Measurements from ENCODE around the gene P2RX3. TPM values are rescaled to one million over a fixed set of nuclear protein-coding genes. Genes with fewer than 3 reads are reported as not detected.

P2RX3 gene
- total RNA-seq, 2 experiments from 2014 or later = not detected

GRCh38 chr11:57313788-57314135, 24.4 kb upstream of the P2RX3 start:
- H3K9me3 Mint-ChIP-seq = no peaks in the 10 kb centered on the region
- POLR2A ChIA-PET = no interaction called here

GRCh38 chr11:57314221-57314973, 23.8 kb upstream of the P2RX3 start:
- DNase-seq (no peak), ATAC-seq (ENCODE audit: low read depth) (no peak)
- H3K4me3 Mint-ChIP-seq = no peak overlapping the region
- H3K9me3 Mint-ChIP-seq = no peaks in the 10 kb centered on the region
- no peaks in the 10 kb centered on the region for H3K27me3 Mint-ChIP-seq
- peaks cover 5% of the 10 kb centered on the region for H3K36me3 Mint-ChIP-seq
- POLR2A ChIA-PET = interaction anchor here (1.6 to 4.0 kb wide), 2 partner anchors 11 to 21 kb away, joined by 6 to 34 read pairs; partner anchors contain the start of genes SSRP1 and TNKS1BP1
- peaks cover 15% of the 10 kb centered on the region for H3K4me1 Mint-ChIP-seq
- peak overlapping the region; percentile 42 for H3K27ac Mint-ChIP-seq

More at GRCh38 chr11:57313788-57314135, 24.4 kb upstream of the P2RX3 start:
- peak overlapping the region; percentile 42 for H3K27ac Mint-ChIP-seq
- ATAC-seq (ENCODE audit: low read depth) = no peak
- DNase-seq = no peak
- no peaks in the 10 kb centered on the region for H3K27me3 Mint-ChIP-seq
- peaks cover 15% of the 10 kb centered on the region for H3K4me1 Mint-ChIP-seq
- no peak overlapping the region for H3K4me3 Mint-ChIP-seq
- H3K36me3 Mint-ChIP-seq = peaks cover 3% of the 10 kb centered on the region

GRCh38 chr11:57315491-57315890, 22.7 kb upstream of the P2RX3 start:
- POLR2A ChIA-PET = interaction anchor here (1.6 to 4.0 kb wide), 2 partner anchors 10 to 20 kb away, joined by 6 to 34 read pairs; partner anchors contain the start of genes SSRP1 and TNKS1BP1
- peak; percentile 54 for DNase-seq
- Mint-ChIP-seq H3K9me3 (no peaks in the 10 kb centered on the region), H3K27me3 (no peaks in the 10 kb centered on the region), H3K36me3 (peaks cover 5% of the 10 kb centered on the region), H3K27ac (no peak overlapping the region), H3K4me1 (peaks cover 15% of the 10 kb centered on the region), H3K4me3 (no peak overlapping the region)
- ATAC-seq (ENCODE audit: low read depth) = peak; percentile 62

DNA sequence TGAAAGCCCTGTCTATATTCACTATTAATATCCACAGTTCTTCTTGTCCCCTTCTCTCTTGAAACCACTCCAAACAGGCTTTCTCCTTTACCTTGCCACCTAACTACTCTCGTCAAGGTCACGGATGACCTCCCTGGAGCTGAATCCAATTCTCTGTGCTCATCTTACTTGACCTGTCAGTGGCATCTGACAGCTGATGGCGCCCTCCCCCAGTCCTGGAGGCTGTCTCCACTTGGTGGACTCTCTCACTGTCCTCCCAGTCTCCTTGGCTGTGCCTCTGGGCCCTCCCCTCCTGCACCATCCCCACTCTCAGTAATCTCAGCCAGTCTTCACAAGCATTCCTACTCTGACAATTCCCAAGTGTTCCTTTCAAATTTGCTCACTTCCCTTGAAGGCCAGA, 22.1 kb upstream of the P2RX3 start:
- POLR2A ChIA-PET = interaction anchor here (1.6 to 4.0 kb wide), 2 partner anchors 9 to 19 kb away, joined by 6 to 34 read pairs; partner anchors contain the start of genes SSRP1 and TNKS1BP1

DNA sequence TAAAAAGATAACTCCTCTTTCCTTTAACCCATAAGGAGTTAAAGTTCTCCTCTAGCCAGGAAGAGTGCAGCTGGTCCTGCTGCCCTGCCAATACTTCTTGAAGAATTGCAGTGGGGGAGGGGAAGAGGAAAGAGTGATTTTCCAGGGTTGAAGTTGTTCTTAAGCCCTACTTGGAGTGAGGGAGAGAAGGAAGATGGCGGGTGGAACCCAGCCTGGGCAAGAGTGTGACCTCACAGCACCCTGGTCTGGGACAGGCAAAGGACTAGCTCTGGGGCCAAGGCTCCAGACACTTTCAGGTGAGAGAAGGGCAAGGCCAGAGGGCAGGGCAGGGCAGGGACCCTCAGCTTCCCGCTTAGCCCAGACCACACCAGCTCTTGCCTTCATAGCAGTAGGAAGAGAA, 20.0 kb upstream of the P2RX3 start:
- Mint-ChIP-seq H3K9me3 (no peaks in the 10 kb centered on the region), H3K4me1 (peaks cover 11% of the 10 kb centered on the region), H3K27ac (no peak overlapping the region), H3K4me3 (no peak overlapping the region), H3K36me3 (peaks cover 12% of the 10 kb centered on the region), H3K27me3 (no peaks in the 10 kb centered on the region)
- DNase-seq (no peak), ATAC-seq (ENCODE audit: low read depth) (no peak)
- POLR2A ChIA-PET = interaction anchor here (1.1 to 4.0 kb wide), 2 partner anchors 7 to 13 kb away, joined by 8 to 34 read pairs; partner anchors contain the start of gene TNKS1BP1

More for the DNA sequence above, 22.1 kb upstream of the P2RX3 start:
- no peak for ATAC-seq (ENCODE audit: low read depth)
- Mint-ChIP-seq H3K4me1 (peaks cover 13% of the 10 kb centered on the region), H3K4me3 (no peak overlapping the region), H3K27ac (no peak overlapping the region), H3K36me3 (peaks cover 9% of the 10 kb centered on the region), H3K27me3 (no peaks in the 10 kb centered on the region), H3K9me3 (no peaks in the 10 kb centered on the region)
- no peak for DNase-seq

DNA sequence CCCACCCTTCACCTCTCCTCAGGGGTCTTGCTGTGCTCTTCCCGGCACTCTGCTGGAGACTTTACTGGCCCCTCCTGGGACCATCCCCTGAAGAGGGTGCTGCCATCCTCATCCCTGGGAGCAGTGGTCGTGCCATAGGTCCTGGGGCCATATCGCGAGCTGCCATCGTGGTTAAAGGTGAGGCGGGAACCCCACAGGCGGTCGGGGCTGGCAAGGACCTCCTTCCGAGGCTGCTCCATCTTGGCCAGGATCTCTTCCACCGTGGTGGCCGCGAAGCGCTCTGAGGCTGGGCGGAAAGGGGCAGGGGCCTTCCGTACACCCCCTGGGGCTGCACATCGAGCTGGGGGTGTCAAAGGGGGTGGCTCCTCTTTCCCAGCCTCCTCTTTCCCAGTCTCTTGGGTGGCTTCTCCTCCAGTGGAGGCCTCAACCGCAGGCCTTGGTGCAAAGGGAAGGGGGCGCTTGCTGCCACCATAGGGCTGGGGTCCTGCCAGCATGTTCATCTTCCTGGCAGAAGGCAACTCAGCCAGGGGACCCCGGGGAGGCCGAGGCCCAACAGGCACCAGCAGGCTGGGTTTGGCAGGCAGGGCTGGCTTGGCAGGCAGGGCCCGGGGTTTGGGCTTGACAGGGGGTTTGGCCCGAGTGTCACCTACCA, 18.0 kb upstream of the P2RX3 start:
- Mint-ChIP-seq H3K4me3 (no peak overlapping the region), H3K27me3 (no peaks in the 10 kb centered on the region), H3K36me3 (peaks cover 10% of the 10 kb centered on the region), H3K4me1 (peaks cover 13% of the 10 kb centered on the region), H3K27ac (no peak overlapping the region), H3K9me3 (no peaks in the 10 kb centered on the region)
- DNase-seq (no peak), ATAC-seq (ENCODE audit: low read depth) (no peak)
- POLR2A ChIA-PET = no interaction called here

- Mint-ChIP-seq H3K4me3 (no peak overlapping the region), H3K4me1 (peaks cover 20% of the 10 kb centered on the region), H3K36me3 (peaks cover 14% of the 10 kb centered on the region), H3K9me3 (no peaks in the 10 kb centered on the region), H3K27ac (peak overlapping the region; percentile 39), H3K27me3 (no peaks in the 10 kb centered on the region)
- POLR2A ChIA-PET = interaction anchor here (2.1 kb wide), 1 partner anchor 14 kb away, joined by 10 read pairs; the partner anchor contains the start of gene SSRP1
- ATAC-seq (ENCODE audit: low read depth) (no peak), DNase-seq (no peak)
Measured at GRCh38 chr11:57320719-57321387, 17.3 kb upstream of the P2RX3 start.

DNA sequence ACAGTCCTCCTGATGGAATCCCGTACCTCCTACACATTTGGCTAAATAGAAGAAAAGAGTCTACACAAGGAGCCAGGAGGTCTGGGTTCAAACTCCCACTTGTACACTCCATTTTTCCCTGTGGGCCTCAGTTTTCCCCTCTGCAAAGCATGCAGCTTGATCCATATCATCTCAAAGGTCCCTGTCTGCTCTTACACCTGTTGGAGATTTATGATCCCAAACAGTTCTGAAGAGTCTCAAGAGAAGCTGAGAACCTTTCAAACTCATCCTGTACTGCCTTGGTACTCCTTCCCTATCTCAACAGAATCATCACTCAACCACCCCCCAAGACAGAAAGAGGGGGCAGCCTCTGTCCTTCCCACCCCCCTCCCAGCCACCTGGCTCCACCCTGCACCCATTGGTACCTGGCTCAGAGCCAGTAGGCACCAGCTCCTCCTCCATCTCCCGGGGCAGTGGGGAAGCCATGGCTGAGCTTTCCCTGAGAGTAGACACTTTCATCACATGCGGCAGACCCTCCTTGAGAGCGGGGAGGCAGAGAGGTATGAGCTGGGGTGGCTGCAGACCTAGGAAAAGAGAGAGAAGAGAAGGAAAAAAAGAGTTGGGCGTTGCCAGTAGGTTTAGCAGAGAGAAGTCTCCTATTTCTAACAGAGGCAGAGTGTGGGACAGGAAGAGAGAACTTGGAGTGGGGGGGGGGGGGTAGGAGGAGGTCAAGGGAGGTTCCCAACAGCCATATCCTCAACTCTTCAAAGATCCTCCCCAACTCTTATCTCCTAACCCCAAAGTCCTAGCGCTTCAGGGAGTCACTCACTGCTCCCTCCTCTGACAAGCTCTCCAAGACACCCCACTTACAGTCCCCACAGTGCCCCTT, 16.5 kb upstream of the P2RX3 start:
- peaks cover 28% of the 10 kb centered on the region for H3K4me1 Mint-ChIP-seq
- no peak for DNase-seq
- no peak overlapping the region for H3K4me3 Mint-ChIP-seq
- H3K36me3 Mint-ChIP-seq = peaks cover 20% of the 10 kb centered on the region
- ATAC-seq (ENCODE audit: low read depth) = no peak
- H3K27ac Mint-ChIP-seq = no peak overlapping the region
- H3K27me3 Mint-ChIP-seq = no peaks in the 10 kb centered on the region
- POLR2A ChIA-PET = interaction anchor here (2.1 kb wide), 1 partner anchor 13 kb away, joined by 10 read pairs; the partner anchor contains the start of gene SSRP1
- no peaks in the 10 kb centered on the region for H3K9me3 Mint-ChIP-seq

GRCh38 chr11:57322256-57323166, 15.6 kb upstream of the P2RX3 start:
- peaks cover 32% of the 10 kb centered on the region for H3K4me1 Mint-ChIP-seq
- H3K27ac Mint-ChIP-seq = peak overlapping the region; percentile 35
- H3K36me3 Mint-ChIP-seq = peaks cover 28% of the 10 kb centered on the region
- ATAC-seq (ENCODE audit: low read depth) (no peak), DNase-seq (no peak)
- no peaks in the 10 kb centered on the region for H3K9me3 Mint-ChIP-seq
- H3K27me3 Mint-ChIP-seq = no peaks in the 10 kb centered on the region
- H3K4me3 Mint-ChIP-seq = peak overlapping the region; percentile 82
- POLR2A ChIA-PET = interaction anchor here (0.5 to 2.1 kb wide), 2 partner anchors 12 to 27 kb away, joined by 3 to 10 read pairs; partner anchors contain the start of gene SSRP1

GRCh38 chr11:57323167-57323854, 14.8 kb upstream of the P2RX3 start:
- ATAC-seq (ENCODE audit: low read depth) (no peak), DNase-seq (no peak)
- peak overlapping the region; percentile 84 for H3K27ac Mint-ChIP-seq
- peaks cover 32% of the 10 kb centered on the region for H3K4me1 Mint-ChIP-seq
- peaks cover 30% of the 10 kb centered on the region for H3K36me3 Mint-ChIP-seq
- POLR2A ChIA-PET = interaction anchor here (0.5 to 3.8 kb wide), 4 partner anchors 7 to 27 kb away, joined by 3 to 80 read pairs (median 22); partner anchors contain the start of gene SSRP1
- peak overlapping the region; percentile 82 for H3K4me3 Mint-ChIP-seq
- no peaks in the 10 kb centered on the region for H3K9me3 Mint-ChIP-seq
- H3K27me3 Mint-ChIP-seq = no peaks in the 10 kb centered on the region

- no peak for ATAC-seq (ENCODE audit: low read depth)
- DNase-seq = no peak
- H3K4me1 Mint-ChIP-seq = peaks cover 32% of the 10 kb centered on the region
- POLR2A ChIA-PET = interaction anchor here (0.6 to 3.8 kb wide), 4 partner anchors 8 to 101 kb away, joined by 3 to 80 read pairs (median 30); partner anchors contain the start of gene SSRP1
- H3K4me3 Mint-ChIP-seq = peak overlapping the region; percentile 82
- H3K27ac Mint-ChIP-seq = peak overlapping the region; percentile 84
- peaks cover 33% of the 10 kb centered on the region for H3K36me3 Mint-ChIP-seq
- H3K9me3 Mint-ChIP-seq = no peaks in the 10 kb centered on the region
- H3K27me3 Mint-ChIP-seq = no peaks in the 10 kb centered on the region
Measured at GRCh38 chr11:57323855-57324153, 14.3 kb upstream of the P2RX3 start.
